HL-60 (cell line): ENCODE results near the gene RPRD1B.

ENCODE experiments used
- DNase-seq, 2 experiments: peaks; one replicate each; pipeline ENCODE4 v3.0.0-alpha.2; 2010 to 2020; ENCODE audit warnings: low read depth in 1 of 2, low spot score in 1 of 2
- H3K27ac ChIP-seq: fragments of 250-450 bp; sonication (Bioruptor Pico); replicated peaks from 2 replicates; pipeline ENCODE4 v1.5.1; 2020; ENCODE audit warnings: mild to moderate bottlenecking, moderate library complexity
- H3K27me3 ChIP-seq: fragments of 250-450 bp; sonication (Bioruptor Pico); 2 replicates; pipeline ENCODE4 v1.5.1; 2021; ENCODE audit warnings: mild to moderate bottlenecking, moderate library complexity; ENCODE audit not compliant: insufficient read depth, poor library complexity, severe bottlenecking
- H3K4me3 ChIP-seq: replicated peaks from 2 replicates; pipeline ENCODE4 v1.5.1; 2011; ENCODE audit warnings: mild to moderate bottlenecking, control low read depth, low read length; ENCODE audit not compliant: insufficient read depth
- GABPA ChIP-seq: IDR thresholded peaks from 2 replicates; pipeline ENCODE4 v1.6.1; 2012; ENCODE audit warnings: low read depth
- POLR2AphosphoS5 ChIP-seq: IDR thresholded peaks from 2 replicates; pipeline ENCODE4 v1.6.1; 2012; ENCODE audit warnings: low read depth
- SPI1 ChIP-seq: IDR thresholded peaks from 2 replicates; pipeline ENCODE4 v1.6.1; 2012; ENCODE audit warnings: low read depth, mild to moderate bottlenecking, borderline replicate concordance
- TF ChIP-seq, protein P1 (sequence below): IDR thresholded peaks from 2 replicates; pipeline ENCODE4 v1.6.1; 2012; ENCODE audit warnings: low read depth; ENCODE audit not compliant: insufficient replicate concordance
- TF ChIP-seq, protein P2 (sequence below): IDR thresholded peaks from one replicate; pipeline ENCODE4 v1.5.1; 2011; ENCODE audit warnings: low read length, control low read depth, inconsistent platforms; ENCODE audit not compliant: insufficient read depth

The RPRD1B gene

DNA sequence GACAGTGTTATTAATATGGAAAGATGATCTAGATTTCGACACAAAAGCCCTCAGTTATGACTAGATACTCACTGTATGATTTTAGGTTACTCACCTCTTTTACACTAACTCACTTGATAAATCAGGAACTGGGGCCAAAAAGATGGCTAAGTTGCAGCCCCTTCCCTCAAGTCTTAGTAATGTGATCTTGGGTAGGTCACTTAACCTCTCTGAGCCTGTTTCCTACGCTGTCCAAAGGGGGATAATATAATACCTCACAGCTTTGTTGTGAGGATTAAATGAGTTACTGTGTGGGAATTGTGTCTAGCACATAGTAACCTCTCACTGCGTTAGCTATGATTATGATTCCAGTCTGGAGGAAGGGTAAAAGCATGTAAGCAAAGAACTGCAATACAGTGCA is 1.6 kb upstream of the RPRD1B start:
- Histone ChIP-seq H3K27me3 (no peaks in the 10 kb centered on the region), H3K27ac (peak overlapping the region; percentile 99; the same call in 1 of the 2 replicates), H3K4me3 (peak overlapping the region; percentile 96)
- TF ChIP-seq GABPA (no peak), SPI1 (no peak), POLR2AphosphoS5 (no peak)
- TF ChIP-seq, protein P1, sequence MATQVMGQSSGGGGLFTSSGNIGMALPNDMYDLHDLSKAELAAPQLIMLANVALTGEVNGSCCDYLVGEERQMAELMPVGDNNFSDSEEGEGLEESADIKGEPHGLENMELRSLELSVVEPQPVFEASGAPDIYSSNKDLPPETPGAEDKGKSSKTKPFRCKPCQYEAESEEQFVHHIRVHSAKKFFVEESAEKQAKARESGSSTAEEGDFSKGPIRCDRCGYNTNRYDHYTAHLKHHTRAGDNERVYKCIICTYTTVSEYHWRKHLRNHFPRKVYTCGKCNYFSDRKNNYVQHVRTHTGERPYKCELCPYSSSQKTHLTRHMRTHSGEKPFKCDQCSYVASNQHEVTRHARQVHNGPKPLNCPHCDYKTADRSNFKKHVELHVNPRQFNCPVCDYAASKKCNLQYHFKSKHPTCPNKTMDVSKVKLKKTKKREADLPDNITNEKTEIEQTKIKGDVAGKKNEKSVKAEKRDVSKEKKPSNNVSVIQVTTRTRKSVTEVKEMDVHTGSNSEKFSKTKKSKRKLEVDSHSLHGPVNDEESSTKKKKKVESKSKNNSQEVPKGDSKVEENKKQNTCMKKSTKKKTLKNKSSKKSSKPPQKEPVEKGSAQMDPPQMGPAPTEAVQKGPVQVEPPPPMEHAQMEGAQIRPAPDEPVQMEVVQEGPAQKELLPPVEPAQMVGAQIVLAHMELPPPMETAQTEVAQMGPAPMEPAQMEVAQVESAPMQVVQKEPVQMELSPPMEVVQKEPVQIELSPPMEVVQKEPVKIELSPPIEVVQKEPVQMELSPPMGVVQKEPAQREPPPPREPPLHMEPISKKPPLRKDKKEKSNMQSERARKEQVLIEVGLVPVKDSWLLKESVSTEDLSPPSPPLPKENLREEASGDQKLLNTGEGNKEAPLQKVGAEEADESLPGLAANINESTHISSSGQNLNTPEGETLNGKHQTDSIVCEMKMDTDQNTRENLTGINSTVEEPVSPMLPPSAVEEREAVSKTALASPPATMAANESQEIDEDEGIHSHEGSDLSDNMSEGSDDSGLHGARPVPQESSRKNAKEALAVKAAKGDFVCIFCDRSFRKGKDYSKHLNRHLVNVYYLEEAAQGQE = no peak
- TF ChIP-seq, protein P2, sequence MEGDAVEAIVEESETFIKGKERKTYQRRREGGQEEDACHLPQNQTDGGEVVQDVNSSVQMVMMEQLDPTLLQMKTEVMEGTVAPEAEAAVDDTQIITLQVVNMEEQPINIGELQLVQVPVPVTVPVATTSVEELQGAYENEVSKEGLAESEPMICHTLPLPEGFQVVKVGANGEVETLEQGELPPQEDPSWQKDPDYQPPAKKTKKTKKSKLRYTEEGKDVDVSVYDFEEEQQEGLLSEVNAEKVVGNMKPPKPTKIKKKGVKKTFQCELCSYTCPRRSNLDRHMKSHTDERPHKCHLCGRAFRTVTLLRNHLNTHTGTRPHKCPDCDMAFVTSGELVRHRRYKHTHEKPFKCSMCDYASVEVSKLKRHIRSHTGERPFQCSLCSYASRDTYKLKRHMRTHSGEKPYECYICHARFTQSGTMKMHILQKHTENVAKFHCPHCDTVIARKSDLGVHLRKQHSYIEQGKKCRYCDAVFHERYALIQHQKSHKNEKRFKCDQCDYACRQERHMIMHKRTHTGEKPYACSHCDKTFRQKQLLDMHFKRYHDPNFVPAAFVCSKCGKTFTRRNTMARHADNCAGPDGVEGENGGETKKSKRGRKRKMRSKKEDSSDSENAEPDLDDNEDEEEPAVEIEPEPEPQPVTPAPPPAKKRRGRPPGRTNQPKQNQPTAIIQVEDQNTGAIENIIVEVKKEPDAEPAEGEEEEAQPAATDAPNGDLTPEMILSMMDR = no peak
- no peak for DNase-seq

DNA sequence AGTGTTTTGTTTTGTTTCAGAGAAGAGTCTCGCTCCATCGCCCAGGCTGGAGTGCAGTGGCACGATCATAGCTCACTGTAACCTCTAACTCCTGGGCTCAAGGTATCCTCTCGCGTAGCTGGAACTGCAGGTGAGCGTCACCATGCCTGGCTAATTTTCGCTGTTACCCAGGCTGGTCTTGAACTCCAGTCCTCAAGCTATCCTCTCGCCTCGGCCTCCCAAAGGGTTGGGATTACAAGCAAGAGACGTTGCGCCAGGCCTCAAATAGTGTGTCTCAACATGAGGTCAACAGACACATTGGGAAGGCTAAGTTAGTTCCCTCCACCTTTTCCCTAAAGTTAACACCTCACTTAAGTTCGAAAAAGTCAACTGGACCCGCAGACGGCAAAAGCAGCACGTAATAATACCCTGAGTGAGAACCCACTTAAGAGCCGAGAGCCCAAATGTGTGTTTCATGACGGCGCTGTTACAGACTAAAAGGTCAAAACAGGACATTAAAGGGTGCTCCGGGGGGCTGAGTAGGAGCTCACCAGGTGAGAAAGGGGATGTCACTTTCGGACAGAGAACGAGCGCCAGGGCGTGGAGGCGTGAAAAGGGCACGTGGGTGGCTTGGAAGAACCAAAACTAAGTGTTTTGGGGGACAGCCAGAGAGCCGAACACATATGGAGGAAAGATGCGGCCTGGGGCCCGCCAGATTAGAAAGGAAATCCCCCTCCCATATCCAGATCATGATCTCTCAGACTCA is 789 bp upstream of the RPRD1B start:
- Histone ChIP-seq H3K27ac (peak overlapping the region; percentile 99), H3K27me3 (no peaks in the 10 kb centered on the region), H3K4me3 (peak overlapping the region; percentile 96)
- TF ChIP-seq, protein P1 = no peak
- no peak for TF ChIP-seq SPI1
- no peak for TF ChIP-seq POLR2AphosphoS5
- TF ChIP-seq GABPA = no peak
- TF ChIP-seq, protein P2 = no peak
- DNase-seq = peak; percentile 28 to 44

DNA sequence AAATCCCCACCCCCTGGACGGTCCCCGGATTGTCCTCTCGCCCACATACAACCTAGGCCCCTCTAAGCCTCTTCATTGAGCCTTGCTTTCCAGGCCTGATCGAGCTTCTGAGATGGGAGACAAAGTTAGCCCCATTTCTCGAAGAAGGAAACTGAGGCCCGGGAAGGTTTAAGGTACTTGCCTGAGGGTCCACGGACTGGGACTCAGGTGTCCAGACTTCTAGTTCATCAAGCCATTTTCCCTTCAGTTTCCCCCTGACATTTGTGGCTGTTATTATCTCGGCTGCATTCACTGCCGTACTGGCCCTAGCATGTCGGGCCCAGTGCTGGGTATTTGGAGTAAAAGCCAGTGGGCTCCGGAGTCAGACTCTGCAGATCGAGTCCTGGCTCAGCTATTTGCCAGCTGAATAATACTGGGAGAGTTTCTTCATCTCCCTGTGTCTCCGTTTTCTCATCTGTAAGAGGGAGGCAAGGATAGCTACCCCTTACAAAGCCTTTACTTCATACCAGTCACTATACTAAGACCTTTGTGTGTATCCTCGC is 633 bp downstream of the RPRD1B start:
- TF ChIP-seq, protein P1 = no peak
- TF ChIP-seq POLR2AphosphoS5 (no peak), GABPA (no peak), SPI1 (no peak)
- peak in 1 of 2 experiments; percentile 7 for DNase-seq
- H3K27ac ChIP-seq = peak overlapping the region; percentile 99

More for the DNA sequence above, 633 bp downstream of the RPRD1B start:
- Histone ChIP-seq H3K27me3 (no peaks in the 10 kb centered on the region), H3K4me3 (peak overlapping the region; percentile 96)
